Islet of Langerhans (tissue), 1 donor: Measurements from ENCODE around the gene NCOA1.
A peak's percentile ranks its signal among the peaks of the same experiment; 100 is the strongest.

ENCODE experiments used
- FAIRE-seq: peaks from one replicate; lab custom pipeline; 2011; peaks lifted over from hg19 to GRCh38; lab: Jason Lieb, UNC

NCOA1 gene

DNA sequence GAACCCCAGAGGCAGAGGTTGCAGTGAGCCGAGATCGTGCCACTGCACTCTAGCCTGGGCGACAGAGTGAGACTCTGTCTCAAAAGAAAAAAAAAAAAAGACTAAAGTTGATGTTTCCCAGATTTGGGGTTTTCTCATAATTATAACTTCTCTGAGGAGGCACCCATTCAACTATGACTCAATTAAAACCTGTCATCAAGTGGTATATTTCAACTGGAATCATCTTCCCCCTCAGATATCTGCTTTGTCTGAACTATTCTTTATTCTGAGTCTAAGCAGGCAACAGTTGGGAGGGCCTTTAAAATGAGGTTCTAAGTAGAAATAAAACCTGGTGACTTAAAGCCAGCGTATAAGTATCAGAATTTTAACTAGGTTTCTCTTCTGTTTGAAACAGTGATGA is 213.6 kb downstream of the NCOA1 start:
- FAIRE-seq, result no peak

DNA sequence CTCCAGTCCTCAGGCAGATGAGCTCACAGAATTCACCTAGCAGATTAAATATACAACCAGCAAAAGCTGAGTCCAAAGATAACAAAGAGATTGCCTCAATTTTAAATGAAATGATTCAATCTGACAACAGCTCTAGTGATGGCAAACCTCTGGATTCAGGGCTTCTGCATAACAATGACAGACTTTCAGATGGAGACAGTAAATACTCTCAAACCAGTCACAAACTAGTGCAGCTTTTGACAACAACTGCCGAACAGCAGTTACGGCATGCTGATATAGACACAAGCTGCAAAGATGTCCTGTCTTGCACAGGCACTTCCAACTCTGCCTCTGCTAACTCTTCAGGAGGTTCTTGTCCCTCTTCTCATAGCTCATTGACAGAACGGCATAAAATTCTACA is 216.1 kb downstream of the NCOA1 start:
- no peak for FAIRE-seq

DNA sequence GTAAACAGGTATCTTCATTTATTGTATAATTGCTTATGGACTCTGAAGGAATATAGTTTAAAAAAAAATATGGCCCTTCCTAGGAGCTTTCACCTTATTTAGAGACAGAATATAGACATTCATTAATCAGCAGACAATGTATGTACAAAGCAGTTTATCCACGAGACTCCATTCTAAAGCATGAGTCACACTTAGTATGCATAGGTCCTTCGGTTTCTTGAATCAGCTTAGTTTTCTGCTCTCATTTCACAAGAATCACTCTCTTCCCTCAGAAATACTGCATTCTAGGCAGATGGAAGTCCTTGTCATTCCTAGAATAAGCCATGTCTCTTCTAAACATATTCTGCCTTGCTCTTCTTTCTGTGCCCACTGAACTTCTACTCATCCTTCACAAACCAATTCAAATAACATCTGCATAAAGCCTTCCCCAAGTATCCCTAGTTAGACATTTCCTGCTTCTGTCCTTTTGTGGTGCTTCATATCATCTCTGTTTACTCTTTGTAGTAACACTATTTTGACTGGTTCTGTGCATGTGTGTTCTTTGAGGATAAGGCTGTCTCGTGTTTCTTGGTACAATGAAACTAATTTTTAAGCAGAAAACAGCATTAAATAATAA is 217.6 kb downstream of the NCOA1 start:
- no peak for FAIRE-seq

DNA sequence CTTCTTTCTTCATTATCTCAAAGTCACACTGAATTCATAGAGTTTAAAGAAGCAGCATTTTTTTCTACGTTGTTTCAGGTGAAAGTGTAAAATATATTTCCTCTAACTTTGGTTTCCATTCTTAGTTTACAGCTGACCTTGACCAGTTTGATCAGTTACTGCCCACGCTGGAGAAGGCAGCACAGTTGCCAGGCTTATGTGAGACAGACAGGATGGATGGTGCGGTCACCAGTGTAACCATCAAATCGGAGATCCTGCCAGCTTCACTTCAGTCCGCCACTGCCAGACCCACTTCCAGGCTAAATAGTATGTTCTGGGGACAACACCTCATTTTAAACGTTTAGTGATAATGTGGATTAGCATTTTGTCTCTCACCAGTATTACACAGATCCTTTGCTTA is 219.8 kb downstream of the NCOA1 start:
- FAIRE-seq, result no peak

DNA sequence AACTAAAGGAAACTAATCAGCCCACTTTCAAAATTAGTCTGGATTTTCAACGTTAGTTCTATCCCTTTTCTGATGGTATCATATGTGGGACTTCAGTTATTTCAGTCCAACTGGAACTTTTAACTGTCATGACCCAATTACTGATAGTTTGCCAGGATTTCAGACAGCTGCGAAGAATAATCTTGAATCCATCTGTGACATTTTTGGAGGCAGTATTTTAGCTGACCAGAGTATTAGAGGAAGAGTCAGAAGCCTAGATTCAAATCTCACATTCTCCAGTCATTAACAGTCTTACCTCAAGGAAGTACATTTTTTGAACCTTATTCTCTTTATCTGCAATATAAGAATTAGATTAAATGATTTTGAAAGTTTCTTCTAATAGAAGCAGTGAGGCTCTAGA is 220.8 kb downstream of the NCOA1 start:
- no peak for FAIRE-seq

DNA sequence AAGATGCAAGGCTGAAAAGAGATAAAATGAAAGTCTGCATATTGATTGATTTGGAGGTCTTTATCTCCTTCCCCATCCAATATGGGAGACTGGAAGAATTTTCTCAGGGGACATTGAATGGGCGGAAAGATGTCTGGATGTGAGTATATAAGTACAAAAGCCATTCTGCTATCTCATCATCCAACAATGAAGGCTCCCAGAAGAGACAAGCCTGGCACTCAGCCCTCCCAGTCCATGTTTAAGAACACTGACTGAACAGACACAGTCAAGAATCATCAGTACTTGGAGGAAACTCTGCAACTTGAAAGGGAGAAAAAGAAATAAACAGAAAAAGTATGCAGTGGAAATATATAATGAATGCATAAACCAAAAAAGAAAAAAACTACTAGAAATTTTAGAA is 221.2 kb downstream of the NCOA1 start:
- FAIRE-seq, result no peak

DNA sequence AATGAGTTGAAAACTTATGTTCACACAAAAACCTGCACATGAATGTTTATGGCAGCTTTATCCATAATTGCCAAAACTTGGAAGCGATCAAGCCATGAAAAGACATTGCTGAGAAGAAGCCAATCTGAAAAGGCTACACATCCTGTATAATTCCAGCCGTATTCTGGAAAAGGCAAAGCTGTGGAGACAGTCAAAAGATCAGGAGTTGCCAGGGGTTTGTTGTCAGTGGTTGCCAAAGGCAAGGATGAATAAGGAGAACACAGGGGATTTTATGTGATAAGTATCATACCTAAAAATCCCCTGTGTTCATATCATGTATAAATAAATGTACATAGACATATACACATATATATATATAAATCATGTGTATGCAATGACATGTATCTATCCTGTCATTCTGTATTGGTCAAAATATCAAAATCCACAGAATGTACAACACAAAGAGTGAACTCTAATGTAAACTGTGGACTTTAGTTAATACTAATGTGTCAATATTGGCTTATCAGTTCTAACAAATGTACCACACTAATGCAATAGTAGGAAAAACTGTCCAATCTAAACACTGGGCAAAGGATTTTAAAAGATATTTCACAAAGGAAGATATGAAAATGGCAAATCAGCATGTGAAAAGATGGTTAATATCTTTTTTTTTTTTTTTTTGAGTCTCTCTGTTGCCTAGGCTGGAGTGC is 226.4 kb downstream of the NCOA1 start:
- FAIRE-seq, result no peak

DNA sequence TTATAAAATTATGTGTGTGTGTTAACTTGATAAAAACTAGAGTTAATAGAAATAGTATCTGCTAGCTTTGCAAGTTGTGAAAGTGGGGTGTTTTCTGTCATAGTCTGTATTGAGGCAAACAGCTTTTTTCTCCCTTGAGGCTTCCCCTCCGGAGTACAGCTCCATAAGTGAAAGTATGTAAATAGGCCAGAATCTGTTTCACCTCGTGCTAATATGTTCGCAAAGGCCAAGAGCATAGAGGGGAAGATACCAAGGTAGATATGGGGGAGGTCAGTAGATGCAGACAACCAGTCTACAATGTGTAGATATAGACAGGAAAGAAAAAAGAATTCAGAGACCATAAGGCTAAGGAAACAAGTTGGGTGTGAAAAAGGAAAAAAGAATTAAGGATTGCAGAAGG is 229.3 kb downstream of the NCOA1 start:
- no peak for FAIRE-seq

DNA sequence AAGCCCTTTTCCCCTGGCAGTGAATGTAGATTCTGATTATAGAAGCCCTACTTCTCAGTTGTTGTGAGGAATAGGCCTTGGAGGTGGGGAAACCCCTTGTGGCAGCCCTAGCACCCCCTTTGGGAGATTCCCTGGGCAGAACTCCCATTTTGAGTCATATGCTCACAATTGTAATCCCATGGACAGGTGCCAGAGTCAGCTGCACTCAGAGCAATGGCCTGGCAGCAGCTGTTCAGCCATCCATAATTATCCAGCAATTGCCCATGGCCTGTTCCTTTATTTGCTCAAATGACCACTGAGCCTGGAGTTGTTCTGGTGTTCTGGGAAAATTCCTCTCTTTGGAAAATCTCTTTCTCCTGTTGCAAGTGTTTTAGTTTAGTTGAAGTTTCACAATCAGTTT is 230.4 kb downstream of the NCOA1 start:
- FAIRE-seq, result peak; percentile 75

DNA sequence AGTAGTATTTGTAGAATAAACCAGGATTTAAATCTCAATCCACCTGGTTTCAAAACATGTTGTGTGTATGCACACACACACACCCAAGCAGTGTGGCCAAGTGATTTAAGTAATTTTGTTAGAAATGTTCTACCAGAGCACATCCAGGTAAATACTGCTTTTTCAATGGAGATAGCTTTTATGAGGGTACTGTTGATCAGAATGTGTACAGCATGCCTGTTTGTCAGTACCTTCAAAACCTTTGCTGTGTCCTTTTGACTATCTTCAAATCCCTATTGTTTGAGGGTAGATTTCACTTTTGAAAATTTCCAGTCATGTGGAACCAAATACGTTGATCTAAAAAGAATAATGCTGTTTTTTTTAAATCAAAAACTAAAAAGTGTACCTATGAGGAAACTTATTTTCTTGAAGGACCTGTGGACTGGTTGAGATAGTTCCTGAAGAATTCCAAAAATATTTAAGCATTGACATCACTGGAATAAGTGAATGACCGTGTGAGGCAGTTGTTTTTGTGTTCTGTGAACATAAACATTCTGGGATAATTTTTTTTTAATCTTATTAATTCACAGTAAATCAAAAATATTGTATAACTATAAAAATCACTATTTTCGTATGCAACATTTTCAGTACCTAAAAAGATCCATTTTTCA is 231.2 kb downstream of the NCOA1 start:
- no peak for FAIRE-seq

DNA sequence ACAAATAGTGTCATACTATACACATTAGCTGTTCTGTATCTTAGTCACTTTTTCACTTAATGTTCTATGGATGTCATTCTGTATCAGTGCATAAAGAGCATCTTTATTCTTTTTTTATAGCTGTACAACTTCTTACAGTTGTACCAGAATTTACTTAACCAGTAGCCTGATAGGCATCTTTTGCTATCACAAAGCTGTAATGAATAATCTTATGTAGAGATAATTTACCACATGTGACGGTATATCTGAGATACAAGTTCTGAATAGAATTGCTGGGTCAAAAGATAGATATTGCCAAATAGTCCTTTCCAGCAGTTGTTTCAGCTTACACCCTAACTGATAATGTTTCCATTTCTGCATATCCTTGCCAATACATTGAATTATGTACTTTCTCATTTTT is 232.1 kb downstream of the NCOA1 start:
- FAIRE-seq, result no peak

DNA sequence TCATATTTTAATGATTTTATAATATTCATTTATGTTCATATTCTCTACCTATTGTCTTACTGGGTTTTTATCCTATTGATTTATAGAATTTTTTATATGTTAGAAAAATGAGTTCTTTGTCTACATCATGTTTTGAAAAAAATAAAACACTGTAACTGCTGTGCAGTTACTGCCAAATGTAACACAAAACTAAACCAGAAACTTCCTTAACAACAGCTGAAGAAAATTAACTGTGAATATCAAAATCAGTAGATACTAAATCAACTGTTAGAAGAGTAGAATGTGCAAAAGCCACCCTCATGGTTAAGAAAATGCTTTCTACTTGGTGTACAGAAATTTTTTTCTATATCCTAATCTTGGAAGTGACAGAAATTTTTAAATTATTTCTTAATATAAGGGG is 232.6 kb downstream of the NCOA1 start:
- no peak for FAIRE-seq

DNA sequence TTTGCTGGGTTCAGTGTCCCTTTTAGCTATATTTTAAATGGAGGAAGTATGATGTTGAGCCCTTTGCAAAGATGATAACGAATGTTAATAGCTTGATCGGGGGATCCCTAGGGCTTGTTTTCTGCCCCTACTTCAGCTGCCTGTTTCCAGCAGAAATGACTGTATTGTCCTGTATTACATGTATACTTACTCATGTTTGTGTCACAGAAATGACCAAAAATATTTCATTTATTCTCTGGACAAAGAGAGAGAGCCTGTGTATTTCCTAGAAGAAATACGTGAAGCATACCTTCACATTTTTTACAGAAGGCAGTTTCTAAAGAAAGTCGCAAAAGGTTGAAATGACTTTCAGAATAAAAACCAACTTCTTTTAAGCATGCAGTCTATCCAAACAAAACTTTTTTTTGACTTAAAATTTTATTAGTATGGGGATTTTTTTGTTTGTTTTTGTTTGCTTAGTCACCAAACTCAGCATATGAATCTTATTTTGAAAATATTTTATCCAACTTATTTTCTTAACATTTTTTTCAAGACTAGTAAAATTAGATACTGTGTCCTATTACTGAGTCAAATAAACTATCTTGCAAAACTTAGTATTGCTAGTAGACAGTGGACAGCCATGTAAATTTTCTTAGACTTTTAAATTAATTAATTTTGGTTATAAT is 233.2 kb downstream of the NCOA1 start:
- no peak for FAIRE-seq

DNA sequence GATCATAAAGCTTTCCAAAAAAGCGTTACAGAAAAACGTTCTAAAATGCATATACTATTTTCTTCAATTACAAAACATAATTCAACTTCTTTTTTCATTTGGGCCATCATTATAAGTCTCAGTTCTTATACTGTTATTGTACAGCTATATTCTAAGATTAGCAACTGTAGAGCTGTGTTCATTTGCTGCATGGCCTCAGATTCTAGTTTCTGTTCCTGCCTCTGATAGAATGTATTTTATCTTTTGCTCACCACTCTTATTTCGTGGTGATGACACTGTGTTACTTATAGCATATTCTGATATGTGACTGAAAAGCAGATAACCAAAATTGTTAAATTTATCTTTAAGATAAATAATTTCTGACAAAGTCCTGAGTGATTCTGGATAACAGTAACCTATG is 234.9 kb downstream of the NCOA1 start:
- FAIRE-seq, result peak; percentile 56

DNA sequence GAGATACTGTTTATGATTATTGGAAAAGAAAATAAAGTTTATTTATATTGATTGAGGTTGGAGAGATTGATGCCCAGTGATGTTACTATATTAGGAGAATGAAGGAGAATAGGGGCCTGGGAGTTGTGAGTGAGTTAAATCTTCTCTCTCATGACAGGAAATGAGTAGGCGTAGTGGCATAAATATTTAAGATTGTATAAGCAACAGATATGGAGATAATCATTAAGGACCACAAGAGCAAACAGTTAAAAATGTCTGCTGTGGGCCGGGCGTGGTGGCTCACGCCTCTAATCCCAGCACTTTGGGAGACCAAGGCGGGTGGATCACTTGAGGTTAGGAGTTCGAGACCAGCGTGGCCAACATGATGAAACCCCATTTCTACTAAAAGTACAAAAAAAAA is 239.4 kb downstream of the NCOA1 start:
- no peak for FAIRE-seq

DNA sequence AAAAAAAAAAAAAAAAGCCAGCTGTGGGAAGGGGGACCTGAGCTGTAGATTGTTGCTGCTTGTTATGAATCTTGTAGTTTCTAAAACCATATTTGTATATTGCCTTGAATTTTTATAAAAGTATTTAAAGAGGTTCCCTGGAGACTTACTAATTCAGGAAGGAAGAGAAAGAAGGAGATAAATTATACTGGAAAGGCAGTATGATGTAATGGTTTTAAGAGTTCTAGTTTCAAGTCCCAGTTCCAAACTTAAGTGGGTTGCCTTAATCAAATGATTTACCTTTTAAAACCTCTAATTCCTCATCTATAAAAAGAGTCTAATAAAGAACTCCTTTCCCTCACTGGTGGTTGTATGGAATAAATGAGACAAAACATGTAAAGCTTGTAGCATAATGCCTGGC is 240.0 kb downstream of the NCOA1 start:
- FAIRE-seq, result no peak

DNA sequence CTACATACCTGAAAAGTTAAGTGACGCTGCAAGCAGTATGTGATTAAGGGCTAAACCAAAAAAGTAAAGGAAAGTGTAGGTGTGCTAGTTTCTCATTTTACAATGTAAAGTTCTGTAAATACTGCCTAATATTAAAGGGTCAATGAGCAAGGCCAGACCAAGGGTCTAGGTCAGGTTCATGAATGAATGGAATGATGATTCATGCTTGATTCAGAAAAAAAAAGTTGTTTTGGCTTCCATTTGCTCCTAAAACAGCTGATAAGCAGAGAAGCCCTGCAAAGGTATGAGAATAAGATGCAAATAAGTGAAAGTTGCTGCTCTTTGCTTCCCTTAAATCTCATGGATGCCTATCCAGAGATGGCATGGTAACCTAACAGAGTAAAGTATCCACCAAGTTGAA is 240.9 kb downstream of the NCOA1 start:
- FAIRE-seq, result no peak

DNA sequence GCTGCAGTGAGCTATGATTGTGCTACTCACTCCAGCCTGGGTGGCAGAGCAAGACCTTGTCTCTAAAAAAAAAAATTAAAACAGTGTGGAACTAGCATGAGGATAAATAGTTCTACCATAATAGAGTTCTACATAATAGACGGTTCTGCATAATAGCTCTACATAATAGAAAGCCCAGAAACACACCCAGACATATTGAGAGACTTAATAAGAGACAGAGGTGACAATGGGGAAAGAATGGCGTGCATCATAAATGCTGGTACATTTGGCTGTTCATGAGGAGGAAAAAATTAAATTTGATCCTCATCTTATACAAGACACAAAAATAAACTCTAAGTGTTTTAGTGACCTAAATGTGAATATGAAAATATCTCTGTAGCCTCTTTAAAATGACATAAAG is 243.7 kb downstream of the NCOA1 start:
- FAIRE-seq, result no peak

DNA sequence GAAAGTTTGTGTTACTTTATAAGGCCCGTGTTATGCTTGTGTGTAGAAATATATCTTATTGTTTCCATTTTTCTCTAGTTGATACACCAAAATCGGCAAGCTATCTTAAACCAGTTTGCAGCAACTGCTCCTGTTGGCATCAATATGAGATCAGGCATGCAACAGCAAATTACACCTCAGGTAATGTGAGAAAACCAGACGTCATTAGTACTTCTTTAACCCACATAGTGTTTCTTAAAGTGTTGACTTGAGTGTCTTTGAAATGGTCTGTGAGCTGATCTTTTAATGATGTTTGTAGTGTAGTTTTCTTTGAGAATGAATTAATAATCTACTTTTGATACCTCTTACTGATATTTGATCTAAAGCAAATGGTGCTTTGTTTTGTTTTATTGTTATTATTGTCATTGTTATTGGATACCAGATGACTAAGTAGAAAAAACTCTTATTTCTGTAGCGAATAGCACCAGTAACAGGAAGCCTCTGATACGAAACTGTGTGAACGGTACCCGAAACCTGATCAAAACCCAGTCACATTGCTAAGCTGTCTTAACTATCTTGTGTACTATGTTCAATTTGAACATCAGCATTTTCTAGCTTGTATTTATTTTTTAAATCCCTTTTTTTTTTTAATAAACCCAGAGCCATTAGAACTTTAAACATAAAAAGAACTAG is 248.4 kb downstream of the NCOA1 start:
- no peak for FAIRE-seq

DNA sequence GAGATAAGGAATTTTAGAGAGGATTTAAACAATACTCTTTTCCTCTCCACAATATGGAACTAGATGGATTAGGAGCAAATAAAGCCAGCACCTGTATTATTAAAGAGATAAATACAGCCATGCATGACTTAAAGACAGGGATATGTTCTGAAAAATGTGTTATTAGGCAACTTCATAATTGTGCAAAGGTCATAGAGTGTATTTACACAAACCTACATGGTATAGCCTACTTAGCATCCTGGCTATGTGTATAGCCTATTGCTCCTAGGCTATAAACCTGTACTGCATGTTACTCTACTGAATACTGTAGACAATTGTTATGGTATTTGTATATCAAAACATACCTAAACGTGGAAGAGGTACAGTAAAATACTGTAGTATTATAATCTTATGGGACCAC is 249.1 kb downstream of the NCOA1 start:
- no peak for FAIRE-seq

DNA sequence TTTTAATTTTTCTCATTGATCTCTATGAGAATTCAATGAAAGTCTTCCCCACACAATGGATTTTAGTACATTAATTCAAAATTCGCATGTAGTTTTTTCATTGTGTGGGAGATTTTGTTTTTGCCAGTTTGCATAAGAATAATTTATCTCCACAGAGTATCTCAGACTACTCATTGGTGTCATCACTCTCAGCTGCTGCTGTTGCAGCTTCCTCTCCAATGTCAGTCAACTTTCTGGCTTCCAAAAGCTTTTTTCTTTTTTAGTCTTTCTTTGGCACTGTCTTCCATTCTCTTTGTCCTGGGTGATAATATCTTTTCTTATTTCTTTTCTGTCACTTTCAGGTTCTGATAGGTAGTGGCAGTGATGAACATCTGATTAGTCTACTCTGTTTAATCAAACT is 251.7 kb downstream of the NCOA1 start:
- FAIRE-seq, result no peak

DNA sequence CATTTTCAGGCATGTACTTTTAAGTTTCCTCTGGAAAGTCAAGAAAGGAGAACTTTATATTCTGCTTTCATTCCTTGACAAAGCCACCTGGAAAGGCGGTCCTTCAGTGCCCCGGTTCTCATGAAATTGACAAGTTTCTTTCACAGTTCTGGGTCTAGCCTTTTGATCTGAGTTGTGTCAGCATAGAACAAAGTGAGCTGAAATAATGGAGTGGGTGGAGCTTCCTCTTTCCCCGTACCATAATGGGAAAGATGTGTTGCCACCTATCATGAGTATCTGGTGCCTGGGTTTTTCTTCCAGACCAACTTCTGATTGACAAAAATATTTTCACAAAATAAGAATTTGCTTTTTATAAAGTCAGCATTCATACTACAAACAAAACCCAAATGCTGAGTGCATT is 252.9 kb downstream of the NCOA1 start:
- FAIRE-seq, result no peak

DNA sequence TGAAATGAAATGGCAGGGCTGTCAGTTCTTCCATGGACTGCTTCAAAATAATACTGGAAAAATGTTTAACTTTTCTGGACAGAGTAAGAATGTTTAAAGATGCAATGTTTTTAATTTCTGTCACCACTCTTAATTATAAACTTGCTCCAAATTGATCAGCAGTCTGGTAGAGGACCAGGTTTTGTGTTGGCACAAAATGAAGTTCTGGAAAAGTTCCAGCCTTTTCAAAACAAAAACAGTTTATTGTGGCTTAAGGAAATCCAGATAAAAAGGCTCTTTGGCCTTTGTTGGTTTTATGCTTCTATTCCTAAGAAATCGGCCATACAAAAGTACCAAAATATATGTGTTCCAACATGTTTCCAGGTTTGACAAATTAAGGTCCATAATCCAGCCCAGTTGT is 253.3 kb downstream of the NCOA1 start:
- no peak for FAIRE-seq
